Thyroid gland (tissue), 4 donors: ENCODE measurements around the gene SUMF1.

Experiments used
- POLR2A ChIP-seq, 2 donors: fragments of 450-650 bp; IDR thresholded peaks; one replicate each; pipeline ENCODE4 v1.6.1; 2017; ENCODE audit warnings: antibody characterized with exemption in 2 of 2, mild to moderate bottlenecking in 2 of 2, moderate library complexity in 1 of 2
- TF ChIP-seq, protein P1 (sequence below), 6 experiments: fragments of 200-600 bp in 3 of 6; fragments of 450-650 bp in 3 of 6; sonication (generic) in 3 of 6; IDR thresholded peaks; one replicate each; pipeline ENCODE4 v1.5.1; 2016 to 2019; ENCODE audit warnings: antibody characterized with exemption in 6 of 6, mild to moderate bottlenecking in 2 of 6, inconsistent platforms in 1 of 6, moderate library complexity in 1 of 6

DNA sequence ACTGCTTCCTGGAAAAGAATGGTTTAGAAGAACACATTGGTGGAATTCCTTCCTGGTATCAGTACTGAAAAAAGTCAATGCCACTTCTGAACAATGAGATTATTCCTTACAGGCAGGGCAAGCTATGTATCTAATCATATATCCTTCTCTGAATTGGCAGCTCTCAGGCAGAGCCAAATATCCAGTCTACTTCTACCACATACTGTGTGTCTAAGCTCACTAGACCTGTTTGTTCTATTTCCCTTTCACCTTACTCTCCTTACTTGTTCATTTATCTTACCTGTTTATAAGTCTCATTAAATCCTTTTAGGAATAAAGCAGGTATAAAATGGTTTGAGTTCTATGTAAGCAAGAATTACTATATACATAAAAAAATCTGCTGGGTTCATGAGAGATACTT is 155.6 kb downstream of the SUMF1 start:
- TF ChIP-seq, protein P1, sequence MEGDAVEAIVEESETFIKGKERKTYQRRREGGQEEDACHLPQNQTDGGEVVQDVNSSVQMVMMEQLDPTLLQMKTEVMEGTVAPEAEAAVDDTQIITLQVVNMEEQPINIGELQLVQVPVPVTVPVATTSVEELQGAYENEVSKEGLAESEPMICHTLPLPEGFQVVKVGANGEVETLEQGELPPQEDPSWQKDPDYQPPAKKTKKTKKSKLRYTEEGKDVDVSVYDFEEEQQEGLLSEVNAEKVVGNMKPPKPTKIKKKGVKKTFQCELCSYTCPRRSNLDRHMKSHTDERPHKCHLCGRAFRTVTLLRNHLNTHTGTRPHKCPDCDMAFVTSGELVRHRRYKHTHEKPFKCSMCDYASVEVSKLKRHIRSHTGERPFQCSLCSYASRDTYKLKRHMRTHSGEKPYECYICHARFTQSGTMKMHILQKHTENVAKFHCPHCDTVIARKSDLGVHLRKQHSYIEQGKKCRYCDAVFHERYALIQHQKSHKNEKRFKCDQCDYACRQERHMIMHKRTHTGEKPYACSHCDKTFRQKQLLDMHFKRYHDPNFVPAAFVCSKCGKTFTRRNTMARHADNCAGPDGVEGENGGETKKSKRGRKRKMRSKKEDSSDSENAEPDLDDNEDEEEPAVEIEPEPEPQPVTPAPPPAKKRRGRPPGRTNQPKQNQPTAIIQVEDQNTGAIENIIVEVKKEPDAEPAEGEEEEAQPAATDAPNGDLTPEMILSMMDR (IDR thresholded peaks at IDR 0.05) = no peak
- TF ChIP-seq POLR2A (IDR thresholded peaks at IDR 0.05) = no peak
